ENCODE data around the gene TNFSF8. TPM values are rescaled to one million over a fixed set of nuclear protein-coding genes. Genes with fewer than 3 reads are reported as not detected.

The TNFSF8 gene
- total RNA-seq, 1 donor from 2014 or later, result 1.0 TPM

DNA sequence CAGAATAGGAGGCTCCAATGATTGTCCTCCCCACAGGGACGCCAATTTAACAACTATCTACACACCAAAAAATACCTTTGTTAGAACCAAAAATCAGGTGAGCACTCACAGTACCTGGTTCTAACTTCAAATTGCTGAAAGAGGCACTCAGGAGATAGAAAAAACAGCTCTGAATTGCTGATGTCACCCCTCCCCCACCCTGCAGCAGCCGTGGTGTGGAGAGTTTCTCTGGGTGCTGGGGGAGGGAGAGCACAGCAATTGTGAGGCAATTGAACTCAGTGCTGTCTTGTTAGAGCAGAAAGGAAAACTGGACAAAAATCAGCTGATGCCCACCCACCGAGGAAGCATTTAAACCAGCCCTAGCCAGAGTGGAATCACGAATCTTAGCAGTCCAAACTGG is 41.8 kb downstream of the TNFSF8 start:
- intact Hi-C loops (cut with micrococcal nuclease), result loop anchor here (1.0 kb wide), 1 partner anchor 11 kb away; no protein-coding TSS in a partner anchor

DNA sequence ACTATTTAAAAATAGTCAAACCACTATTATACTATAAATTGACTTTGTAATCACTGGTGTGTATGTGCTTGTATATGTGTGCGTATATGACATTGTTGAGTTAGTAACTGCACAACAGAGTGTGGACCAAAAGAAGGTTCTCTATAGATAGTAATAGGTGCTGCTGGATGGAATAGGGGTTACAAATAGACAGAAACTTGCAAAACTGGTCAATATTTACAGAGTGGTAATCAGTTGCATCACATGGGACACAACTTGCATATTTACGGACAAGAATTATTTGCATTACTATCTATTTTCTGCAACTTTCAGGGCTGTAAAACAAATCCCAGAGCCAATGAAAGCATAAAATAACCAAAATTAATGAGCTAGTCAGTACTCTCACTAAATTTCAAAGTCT is 42.4 kb downstream of the TNFSF8 start:
- TF ChIP-seq, protein P1, sequence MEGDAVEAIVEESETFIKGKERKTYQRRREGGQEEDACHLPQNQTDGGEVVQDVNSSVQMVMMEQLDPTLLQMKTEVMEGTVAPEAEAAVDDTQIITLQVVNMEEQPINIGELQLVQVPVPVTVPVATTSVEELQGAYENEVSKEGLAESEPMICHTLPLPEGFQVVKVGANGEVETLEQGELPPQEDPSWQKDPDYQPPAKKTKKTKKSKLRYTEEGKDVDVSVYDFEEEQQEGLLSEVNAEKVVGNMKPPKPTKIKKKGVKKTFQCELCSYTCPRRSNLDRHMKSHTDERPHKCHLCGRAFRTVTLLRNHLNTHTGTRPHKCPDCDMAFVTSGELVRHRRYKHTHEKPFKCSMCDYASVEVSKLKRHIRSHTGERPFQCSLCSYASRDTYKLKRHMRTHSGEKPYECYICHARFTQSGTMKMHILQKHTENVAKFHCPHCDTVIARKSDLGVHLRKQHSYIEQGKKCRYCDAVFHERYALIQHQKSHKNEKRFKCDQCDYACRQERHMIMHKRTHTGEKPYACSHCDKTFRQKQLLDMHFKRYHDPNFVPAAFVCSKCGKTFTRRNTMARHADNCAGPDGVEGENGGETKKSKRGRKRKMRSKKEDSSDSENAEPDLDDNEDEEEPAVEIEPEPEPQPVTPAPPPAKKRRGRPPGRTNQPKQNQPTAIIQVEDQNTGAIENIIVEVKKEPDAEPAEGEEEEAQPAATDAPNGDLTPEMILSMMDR (IDR thresholded peaks at IDR 0.05), result no peak
- intact Hi-C loops (cut with micrococcal nuclease), result no loop called here
- H3K9me3 Mint-ChIP-seq, result peaks cover 17% of the 10 kb centered on the region
- ChIA-PET POLR2A (no interaction called here), CTCF (no interaction called here)
- ATAC-seq (ENCODE audit: low read depth) (no peak), DNase-seq (no peak)
- no peaks in the 10 kb centered on the region for H3K36me3 Mint-ChIP-seq (ENCODE audit: low read depth)
- H3K4me1 Mint-ChIP-seq, result peaks cover 35% of the 10 kb centered on the region
- H3K27ac Mint-ChIP-seq, result no peak overlapping the region
- no peak overlapping the region for H3K4me3 Mint-ChIP-seq
- no peaks in the 10 kb centered on the region for H3K27me3 Mint-ChIP-seq

More for the DNA sequence above, 41.8 kb downstream of the TNFSF8 start:
- TF ChIP-seq, protein P1 (IDR thresholded peaks at IDR 0.05), result no peak
- H3K27ac Mint-ChIP-seq, result no peak overlapping the region
- no peak for DNase-seq
- H3K4me3 Mint-ChIP-seq, result no peak overlapping the region
- H3K27me3 Mint-ChIP-seq, result no peaks in the 10 kb centered on the region
- H3K9me3 Mint-ChIP-seq, result peaks cover 17% of the 10 kb centered on the region
- no peak for ATAC-seq (ENCODE audit: low read depth)
- peaks cover 41% of the 10 kb centered on the region for H3K4me1 Mint-ChIP-seq
- ChIA-PET CTCF (no interaction called here), POLR2A (interaction anchor here (0.6 kb wide), 1 partner anchor 1512 kb away, joined by 8 read pairs; no protein-coding TSS in a partner anchor)
- no peaks in the 10 kb centered on the region for H3K36me3 Mint-ChIP-seq (ENCODE audit: low read depth)

DNA sequence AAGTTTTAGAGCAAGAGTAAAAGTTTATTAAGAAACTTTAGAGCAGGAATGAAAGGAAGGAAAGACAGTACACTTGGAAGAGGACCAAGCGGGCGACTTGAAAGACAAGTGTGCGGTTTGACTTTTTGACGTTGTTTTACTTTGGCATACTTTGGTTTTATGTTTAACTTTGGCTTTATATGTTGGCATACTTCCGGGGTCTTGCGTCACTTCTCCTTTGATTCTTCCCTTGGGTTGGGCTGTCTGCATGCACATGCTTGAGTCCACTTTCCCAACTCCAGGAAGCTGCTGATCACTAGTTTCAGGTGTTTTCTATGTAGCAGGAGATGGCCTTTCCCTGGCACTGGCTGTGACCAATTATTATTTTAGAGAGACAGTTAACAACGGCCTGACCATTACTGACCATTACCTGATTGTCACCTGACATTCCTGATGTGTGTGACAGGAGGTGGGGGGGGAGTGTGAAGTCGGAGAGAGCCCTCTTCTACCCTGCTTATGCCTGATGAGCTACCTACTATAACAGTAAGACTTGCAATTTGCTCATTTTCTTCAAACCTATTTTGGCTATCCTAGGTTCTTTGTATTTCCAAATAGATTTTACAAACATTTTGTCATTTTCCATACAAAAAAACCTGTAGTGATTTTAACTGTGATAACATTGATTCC is 45.5 kb downstream of the TNFSF8 start:
- intact Hi-C loops (cut with micrococcal nuclease), result loop anchor here (1.0 kb wide), 1 partner anchor 8 kb away; no protein-coding TSS in a partner anchor
- CTCF ChIA-PET, result no interaction called here
- Mint-ChIP-seq H3K4me1 (peaks cover 15% of the 10 kb centered on the region), H3K4me3 (no peak overlapping the region), H3K9me3 (peaks cover 15% of the 10 kb centered on the region), H3K27me3 (no peaks in the 10 kb centered on the region), H3K27ac (no peak overlapping the region), H3K36me3 (ENCODE audit: low read depth) (no peaks in the 10 kb centered on the region)
- DNase-seq (no peak), ATAC-seq (ENCODE audit: low read depth) (no peak)
- TF ChIP-seq, protein P1 (IDR thresholded peaks at IDR 0.05), result no peak
- POLR2A ChIA-PET, result no interaction called here

DNA sequence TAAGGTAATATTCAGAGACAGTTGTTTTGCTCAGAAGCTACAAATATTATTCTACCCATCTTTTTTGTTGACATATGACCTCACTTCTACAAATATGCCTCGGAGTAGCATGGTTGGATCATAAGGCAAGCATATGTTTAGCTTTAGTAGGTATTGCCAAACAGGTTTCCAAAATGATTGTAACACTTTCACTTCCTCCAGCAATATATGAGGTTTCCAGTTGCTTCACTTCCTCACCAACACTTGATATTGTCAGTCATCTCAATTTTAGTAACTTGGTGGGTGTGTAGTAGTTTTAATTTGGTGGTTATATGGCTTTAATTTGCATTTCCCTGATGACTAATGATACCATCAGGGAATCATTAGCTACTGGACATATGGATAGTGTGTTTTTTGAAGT is 46.7 kb downstream of the TNFSF8 start:
- ChIA-PET POLR2A (interaction anchor here (1.8 kb wide), 1 partner anchor 9 kb away, joined by 6 read pairs; no protein-coding TSS in a partner anchor), CTCF (no interaction called here)
- Mint-ChIP-seq H3K4me1 (peaks cover 3% of the 10 kb centered on the region), H3K9me3 (peaks cover 15% of the 10 kb centered on the region), H3K4me3 (no peak overlapping the region), H3K27ac (no peak overlapping the region), H3K27me3 (no peaks in the 10 kb centered on the region), H3K36me3 (ENCODE audit: low read depth) (no peaks in the 10 kb centered on the region)
- peak; percentile 40 for ATAC-seq (ENCODE audit: low read depth)
- intact Hi-C loops (cut with micrococcal nuclease), result loop anchor here (1.0 kb wide), 1 partner anchor 10 kb away; no protein-coding TSS in a partner anchor
- TF ChIP-seq, protein P1 (IDR thresholded peaks at IDR 0.05), result no peak
- DNase-seq, result no peak

DNA sequence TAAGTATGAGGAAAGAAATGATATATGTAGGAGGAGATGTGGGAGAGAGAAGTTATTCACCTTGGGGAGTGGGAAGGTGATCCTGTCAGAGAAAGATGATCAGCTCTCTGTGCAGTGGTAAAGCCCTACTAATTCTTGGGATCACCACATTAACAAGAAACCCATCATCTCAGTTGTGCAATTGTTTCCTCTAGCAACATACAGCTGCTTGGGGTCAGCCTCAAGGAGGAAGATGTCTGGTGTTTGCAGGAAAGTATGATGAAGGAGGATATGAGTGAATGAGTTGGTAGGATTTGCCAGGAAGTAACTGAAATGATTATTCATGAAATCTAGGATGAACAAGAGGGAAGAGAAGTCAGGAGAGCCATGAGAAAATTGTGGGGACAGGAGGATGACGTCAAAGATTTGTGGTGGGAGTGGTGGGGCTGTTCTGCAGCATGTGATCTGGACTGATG is 50.1 kb downstream of the TNFSF8 start:
- TF ChIP-seq, protein P1 (IDR thresholded peaks at IDR 0.05), result no peak
- H3K27me3 Mint-ChIP-seq, result no peaks in the 10 kb centered on the region
- H3K4me1 Mint-ChIP-seq, result no peaks in the 10 kb centered on the region
- peaks cover under 1% of the 10 kb centered on the region for H3K36me3 Mint-ChIP-seq (ENCODE audit: low read depth)
- DNase-seq (no peak), ATAC-seq (ENCODE audit: low read depth) (no peak)
- ChIA-PET CTCF (no interaction called here), POLR2A (no interaction called here)
- H3K4me3 Mint-ChIP-seq, result no peak overlapping the region
- no peak overlapping the region for H3K27ac Mint-ChIP-seq
- intact Hi-C loops (cut with micrococcal nuclease), result no loop called here
- H3K9me3 Mint-ChIP-seq, result peaks cover 24% of the 10 kb centered on the region

Measured in activated B cell treated with CpG ODN at 0.5 μM for 24 hours (primary cell).